ENCODE data around the gene HOXB3.

HOXB3 gene

GRCh38 chr17:48555258-48556228 is 34.5 kb downstream of the HOXB3 start:
- ATAC-seq = peak; percentile 15; the same call in 2 of the 3 replicates
- TF ChIP-seq, protein P1, sequence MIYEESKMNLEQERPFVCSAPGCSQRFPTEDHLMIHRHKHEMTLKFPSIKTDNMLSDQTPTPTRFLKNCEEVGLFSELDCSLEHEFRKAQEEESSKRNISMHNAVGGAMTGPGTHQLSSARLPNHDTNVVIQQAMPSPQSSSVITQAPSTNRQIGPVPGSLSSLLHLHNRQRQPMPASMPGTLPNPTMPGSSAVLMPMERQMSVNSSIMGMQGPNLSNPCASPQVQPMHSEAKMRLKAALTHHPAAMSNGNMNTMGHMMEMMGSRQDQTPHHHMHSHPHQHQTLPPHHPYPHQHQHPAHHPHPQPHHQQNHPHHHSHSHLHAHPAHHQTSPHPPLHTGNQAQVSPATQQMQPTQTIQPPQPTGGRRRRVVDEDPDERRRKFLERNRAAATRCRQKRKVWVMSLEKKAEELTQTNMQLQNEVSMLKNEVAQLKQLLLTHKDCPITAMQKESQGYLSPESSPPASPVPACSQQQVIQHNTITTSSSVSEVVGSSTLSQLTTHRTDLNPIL (CRISPR knock-in tag; IDR thresholded peaks at IDR 0.05; ENCODE audit: low read depth) = no peak
- TF ChIP-seq CSDC2 (CRISPR knock-in tag; IDR thresholded peaks at IDR 0.05) = no peak
- TF ChIP-seq PPARA (CRISPR knock-in tag; IDR thresholded peaks at IDR 0.05; ENCODE audit: borderline replicate concordance) = no peak
- TF ChIP-seq, protein P2, sequence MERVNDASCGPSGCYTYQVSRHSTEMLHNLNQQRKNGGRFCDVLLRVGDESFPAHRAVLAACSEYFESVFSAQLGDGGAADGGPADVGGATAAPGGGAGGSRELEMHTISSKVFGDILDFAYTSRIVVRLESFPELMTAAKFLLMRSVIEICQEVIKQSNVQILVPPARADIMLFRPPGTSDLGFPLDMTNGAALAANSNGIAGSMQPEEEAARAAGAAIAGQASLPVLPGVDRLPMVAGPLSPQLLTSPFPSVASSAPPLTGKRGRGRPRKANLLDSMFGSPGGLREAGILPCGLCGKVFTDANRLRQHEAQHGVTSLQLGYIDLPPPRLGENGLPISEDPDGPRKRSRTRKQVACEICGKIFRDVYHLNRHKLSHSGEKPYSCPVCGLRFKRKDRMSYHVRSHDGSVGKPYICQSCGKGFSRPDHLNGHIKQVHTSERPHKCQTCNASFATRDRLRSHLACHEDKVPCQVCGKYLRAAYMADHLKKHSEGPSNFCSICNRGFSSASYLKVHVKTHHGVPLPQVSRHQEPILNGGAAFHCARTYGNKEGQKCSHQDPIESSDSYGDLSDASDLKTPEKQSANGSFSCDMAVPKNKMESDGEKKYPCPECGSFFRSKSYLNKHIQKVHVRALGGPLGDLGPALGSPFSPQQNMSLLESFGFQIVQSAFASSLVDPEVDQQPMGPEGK (CRISPR knock-in tag; IDR thresholded peaks at IDR 0.05; ENCODE audit: borderline replicate concordance) = no peak
- no peak for TF ChIP-seq OSR1 (CRISPR knock-in tag; IDR thresholded peaks at IDR 0.05)
- no peak for TF ChIP-seq SNAI2 (CRISPR knock-in tag; IDR thresholded peaks at IDR 0.05)
- no peak for TF ChIP-seq GLIS3 (CRISPR knock-in tag; IDR thresholded peaks at IDR 0.05)
- no peak for TF ChIP-seq ZFP30 (CRISPR knock-in tag; IDR thresholded peaks at IDR 0.05)
- no peak for TF ChIP-seq ZNF8 (CRISPR knock-in tag; IDR thresholded peaks at IDR 0.05)
- TF ChIP-seq ISL1 (CRISPR knock-in tag; IDR thresholded peaks at IDR 0.05) = no peak
- no peak for TF ChIP-seq TCF4 (CRISPR knock-in tag; IDR thresholded peaks at IDR 0.05; ENCODE audit: borderline replicate concordance)
- TF ChIP-seq, protein P3, sequence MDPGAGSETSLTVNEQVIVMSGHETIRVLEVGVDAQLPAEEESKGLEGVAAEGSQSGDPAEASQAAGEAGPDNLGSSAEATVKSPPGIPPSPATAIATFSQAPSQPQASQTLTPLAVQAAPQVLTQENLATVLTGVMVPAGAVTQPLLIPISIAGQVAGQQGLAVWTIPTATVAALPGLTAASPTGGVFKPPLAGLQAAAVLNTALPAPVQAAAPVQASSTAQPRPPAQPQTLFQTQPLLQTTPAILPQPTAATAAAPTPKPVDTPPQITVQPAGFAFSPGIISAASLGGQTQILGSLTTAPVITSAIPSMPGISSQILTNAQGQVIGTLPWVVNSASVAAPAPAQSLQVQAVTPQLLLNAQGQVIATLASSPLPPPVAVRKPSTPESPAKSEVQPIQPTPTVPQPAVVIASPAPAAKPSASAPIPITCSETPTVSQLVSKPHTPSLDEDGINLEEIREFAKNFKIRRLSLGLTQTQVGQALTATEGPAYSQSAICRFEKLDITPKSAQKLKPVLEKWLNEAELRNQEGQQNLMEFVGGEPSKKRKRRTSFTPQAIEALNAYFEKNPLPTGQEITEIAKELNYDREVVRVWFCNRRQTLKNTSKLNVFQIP (CRISPR knock-in tag; IDR thresholded peaks at IDR 0.05; ENCODE audit: borderline replicate concordance, low read depth) = no peak
- no peak for TF ChIP-seq ESRRG (CRISPR knock-in tag; IDR thresholded peaks at IDR 0.05)
- no peak for TF ChIP-seq ARNTL (CRISPR knock-in tag; IDR thresholded peaks at IDR 0.05; ENCODE audit: borderline replicate concordance, low read depth)
- no peak for TF ChIP-seq ZNF70 (CRISPR knock-in tag; IDR thresholded peaks at IDR 0.05)

DNA sequence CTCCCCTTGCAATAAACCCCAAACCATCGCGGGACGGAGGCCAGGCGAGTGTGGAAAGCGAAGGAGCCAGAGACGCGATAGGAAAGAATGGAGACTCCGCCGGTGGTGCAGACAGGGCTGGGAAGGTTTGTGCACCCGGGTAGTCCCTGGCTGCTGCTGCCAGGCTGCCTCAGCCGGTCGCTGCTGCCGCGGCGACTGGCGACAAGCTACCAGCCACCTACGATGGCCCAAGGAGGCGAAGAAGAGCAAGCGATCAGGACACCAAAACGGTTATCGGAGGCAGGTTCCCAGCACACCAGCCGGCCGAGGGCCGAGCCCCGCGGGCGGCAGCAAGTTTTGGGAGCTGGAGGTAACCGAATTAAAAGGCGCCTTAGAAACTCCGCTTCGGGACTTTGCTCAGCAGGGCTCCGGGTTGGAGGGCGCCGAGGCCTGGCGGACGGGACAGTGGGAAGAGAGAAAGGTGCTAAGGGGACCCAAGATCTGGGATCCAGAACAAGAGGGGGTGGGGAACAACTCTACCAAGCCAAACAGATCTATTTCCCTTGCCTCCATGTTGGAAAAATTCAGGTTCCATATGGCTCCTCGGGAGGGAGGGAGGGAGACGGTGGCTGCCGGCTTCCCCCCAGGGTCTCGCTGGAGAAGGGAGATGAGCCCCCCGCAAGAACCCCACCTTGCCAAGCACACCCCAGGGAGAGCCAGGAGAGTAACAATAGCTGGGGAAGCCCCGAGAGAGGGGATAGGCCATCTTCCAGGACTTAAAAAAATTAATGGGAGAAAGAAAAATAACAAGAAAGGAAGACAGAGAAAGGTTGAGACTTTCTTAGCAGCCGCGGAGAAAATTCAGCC is 35.4 kb downstream of the HOXB3 start:
- no peak for ATAC-seq
- TF ChIP-seq, protein P4, sequence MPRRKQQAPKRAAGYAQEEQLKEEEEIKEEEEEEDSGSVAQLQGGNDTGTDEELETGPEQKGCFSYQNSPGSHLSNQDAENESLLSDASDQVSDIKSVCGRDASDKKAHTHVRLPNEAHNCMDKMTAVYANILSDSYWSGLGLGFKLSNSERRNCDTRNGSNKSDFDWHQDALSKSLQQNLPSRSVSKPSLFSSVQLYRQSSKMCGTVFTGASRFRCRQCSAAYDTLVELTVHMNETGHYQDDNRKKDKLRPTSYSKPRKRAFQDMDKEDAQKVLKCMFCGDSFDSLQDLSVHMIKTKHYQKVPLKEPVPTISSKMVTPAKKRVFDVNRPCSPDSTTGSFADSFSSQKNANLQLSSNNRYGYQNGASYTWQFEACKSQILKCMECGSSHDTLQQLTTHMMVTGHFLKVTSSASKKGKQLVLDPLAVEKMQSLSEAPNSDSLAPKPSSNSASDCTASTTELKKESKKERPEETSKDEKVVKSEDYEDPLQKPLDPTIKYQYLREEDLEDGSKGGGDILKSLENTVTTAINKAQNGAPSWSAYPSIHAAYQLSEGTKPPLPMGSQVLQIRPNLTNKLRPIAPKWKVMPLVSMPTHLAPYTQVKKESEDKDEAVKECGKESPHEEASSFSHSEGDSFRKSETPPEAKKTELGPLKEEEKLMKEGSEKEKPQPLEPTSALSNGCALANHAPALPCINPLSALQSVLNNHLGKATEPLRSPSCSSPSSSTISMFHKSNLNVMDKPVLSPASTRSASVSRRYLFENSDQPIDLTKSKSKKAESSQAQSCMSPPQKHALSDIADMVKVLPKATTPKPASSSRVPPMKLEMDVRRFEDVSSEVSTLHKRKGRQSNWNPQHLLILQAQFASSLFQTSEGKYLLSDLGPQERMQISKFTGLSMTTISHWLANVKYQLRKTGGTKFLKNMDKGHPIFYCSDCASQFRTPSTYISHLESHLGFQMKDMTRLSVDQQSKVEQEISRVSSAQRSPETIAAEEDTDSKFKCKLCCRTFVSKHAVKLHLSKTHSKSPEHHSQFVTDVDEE (CRISPR knock-in tag; IDR thresholded peaks at IDR 0.05) = no peak
- TF ChIP-seq CSRNP3 (CRISPR knock-in tag; IDR thresholded peaks at IDR 0.05) (no peak), ZNF8 (CRISPR knock-in tag; IDR thresholded peaks at IDR 0.05) (no peak), ZC3H10 (CRISPR knock-in tag; IDR thresholded peaks at IDR 0.05) (no peak), TOX (CRISPR knock-in tag; IDR thresholded peaks at IDR 0.05; ENCODE audit: borderline replicate concordance) (no peak), ISL1 (CRISPR knock-in tag; IDR thresholded peaks at IDR 0.05) (no peak), ZNF70 (CRISPR knock-in tag; IDR thresholded peaks at IDR 0.05) (no peak), ZFP3 (CRISPR knock-in tag; IDR thresholded peaks at IDR 0.05) (no peak), OSR1 (CRISPR knock-in tag; IDR thresholded peaks at IDR 0.05) (no peak), TCF4 (CRISPR knock-in tag; IDR thresholded peaks at IDR 0.05; ENCODE audit: borderline replicate concordance) (no peak), BACH2 (CRISPR knock-in tag; IDR thresholded peaks at IDR 0.05; ENCODE audit: borderline replicate concordance) (no peak), RARB (CRISPR knock-in tag; IDR thresholded peaks at IDR 0.05) (no peak), ARNTL (CRISPR knock-in tag; IDR thresholded peaks at IDR 0.05; ENCODE audit: borderline replicate concordance, low read depth) (no peak)
- TF ChIP-seq, protein P3 (CRISPR knock-in tag; IDR thresholded peaks at IDR 0.05; ENCODE audit: borderline replicate concordance, low read depth) = no peak
- TF ChIP-seq, protein P2 (CRISPR knock-in tag; IDR thresholded peaks at IDR 0.05; ENCODE audit: borderline replicate concordance) = no peak
- TF ChIP-seq, protein P1 (CRISPR knock-in tag; IDR thresholded peaks at IDR 0.05; ENCODE audit: low read depth) = no peak

All from SK-N-SH treated with all-trans-retinoic acid at 6 μM for 48 hours (cell line).